IPS-18c (cell line): Measurements from ENCODE around the gene NSF.
"Not testable (repeated sequence)": the region's sequence is repeated elsewhere in the genome, so short reads cannot be mapped to it uniquely, and the experiment has no call there.

ENCODE experiments used
- H3K4me3 ChIP-seq: 2 replicates; pipeline ENCODE4 v1.7.0; 2013; ENCODE audit warnings: low read depth, mild to moderate bottlenecking, low read length, moderate library complexity; ENCODE audit not compliant: insufficient read depth
- H3K9me3 ChIP-seq: one replicate; pipeline ENCODE4 v1.6.1; 2013; ENCODE audit warnings: mild to moderate bottlenecking, low read length, moderate library complexity; ENCODE audit not compliant: control insufficient read depth, insufficient read depth

Gene NSF

GRCh38 chr17:46590157-46591146 lies at the start of gene NSF:
NSF (plus strand) TSS chr17:46590669; CDS start chr17:46590776, 107 bp downstream.
- H3K4me3 ChIP-seq, H3K9me3 ChIP-seq: not testable (repeated sequence)

DNA sequence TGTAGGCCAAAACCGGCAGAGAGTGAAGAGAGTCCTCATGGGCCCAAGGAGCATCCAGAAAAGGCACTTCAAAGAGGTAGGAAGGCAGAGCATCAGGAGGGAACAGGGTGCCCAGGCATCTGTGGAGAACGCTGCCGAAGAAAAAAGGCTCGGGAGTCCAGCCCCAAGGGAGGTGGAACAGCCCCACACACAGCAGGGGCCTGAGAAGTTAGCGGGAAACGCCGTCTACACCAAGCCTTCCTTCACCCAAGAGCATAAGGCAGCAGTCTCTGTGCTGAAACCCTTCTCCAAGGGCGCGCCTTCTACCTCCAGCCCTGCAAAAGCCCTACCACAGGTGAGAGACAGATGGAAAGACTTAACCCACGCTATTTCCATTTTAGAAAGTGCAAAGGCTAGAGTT lies 41.9 kb upstream of the NSF start:
- not testable (repeated sequence) for H3K4me3 ChIP-seq, H3K9me3 ChIP-seq

GRCh38 chr17:46559155-46559554 lies 31.3 kb upstream of the NSF start:
- H3K4me3 ChIP-seq, H3K9me3 ChIP-seq: not testable (repeated sequence)

- H3K4me3 ChIP-seq, H3K9me3 ChIP-seq: not testable (repeated sequence)
Observed at GRCh38 chr17:46560048-46560447, 30.4 kb upstream of the NSF start.

- not testable (repeated sequence) for H3K4me3 ChIP-seq, H3K9me3 ChIP-seq
Observed at GRCh38 chr17:46566284-46566683, 24.2 kb upstream of the NSF start.

DNA sequence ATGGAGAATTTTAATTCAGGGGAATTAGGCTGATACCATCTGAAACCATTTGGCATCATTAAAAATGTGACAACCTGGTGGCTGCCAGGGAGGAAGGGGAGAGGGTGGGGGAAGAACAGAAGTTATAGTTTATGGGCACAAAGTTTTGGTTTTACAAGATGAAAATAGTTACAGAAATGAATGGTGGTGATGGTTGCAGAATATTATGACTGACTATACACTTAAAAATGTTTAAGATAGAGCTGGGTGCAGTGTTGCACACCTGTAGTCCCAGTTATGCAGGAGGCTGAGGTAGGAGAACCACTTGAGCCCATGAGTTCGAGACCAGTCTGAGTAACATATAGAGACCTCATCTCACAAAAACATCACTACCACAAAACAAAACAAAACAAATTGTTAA lies 23.5 kb upstream of the NSF start:
- H3K4me3 ChIP-seq, H3K9me3 ChIP-seq: not testable (repeated sequence)

DNA sequence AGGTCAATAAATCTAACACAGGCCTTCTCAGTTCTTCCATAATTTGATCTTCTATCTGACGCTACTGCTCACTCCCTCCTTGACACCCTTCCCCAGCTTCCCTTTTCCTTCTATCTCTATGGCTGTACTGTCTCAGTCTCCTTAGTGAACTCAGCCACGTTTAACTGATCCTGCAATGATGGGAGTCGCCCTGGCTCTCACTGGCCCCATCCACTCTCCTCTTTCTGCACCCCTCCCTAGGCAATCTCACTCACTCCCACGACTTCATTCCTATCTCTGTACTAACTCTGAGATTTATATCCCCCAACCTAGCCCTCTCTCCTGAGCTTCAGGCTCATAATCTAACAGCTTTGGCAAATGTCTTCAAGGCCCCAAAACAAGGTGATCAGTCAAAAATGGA lies 18.7 kb upstream of the NSF start:
- H3K9me3 ChIP-seq: not testable (repeated sequence)

GRCh38 chr17:46579083-46580075 lies 11.1 kb upstream of the NSF start, which contains the start of gene ARL17A:
ARL17A (minus strand) TSS chr17:46579691; CDS start chr17:46576322, 3,369 bp downstream.
- H3K9me3 ChIP-seq, H3K4me3 ChIP-seq: not testable (repeated sequence)

More for the DNA sequence above, 18.7 kb upstream of the NSF start:
- H3K4me3 ChIP-seq: not testable (repeated sequence)

GRCh38 chr17:46580082-46580481 lies 10.4 kb upstream of the NSF start:
- not testable (repeated sequence) for H3K9me3 ChIP-seq, H3K4me3 ChIP-seq

DNA sequence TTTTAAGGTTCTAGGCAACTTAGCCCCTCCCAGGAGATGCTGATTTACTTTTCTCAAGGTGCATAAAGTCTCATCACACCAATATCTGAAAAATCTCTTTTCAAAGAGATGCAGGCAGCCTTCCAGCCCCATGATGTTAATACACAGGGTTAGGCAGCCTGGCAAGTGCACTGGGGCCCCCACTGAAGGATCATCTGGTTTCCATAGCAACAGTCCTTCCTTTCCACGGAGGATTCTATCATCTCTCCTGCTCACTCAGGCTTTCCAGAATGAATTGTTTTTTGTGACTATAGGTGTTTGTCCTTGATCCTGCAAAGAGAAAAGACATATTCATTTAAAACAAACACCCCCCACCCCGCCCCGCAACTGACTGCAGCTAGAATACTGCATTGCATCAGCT lies 5.0 kb upstream of the NSF start:
- not testable (repeated sequence) for H3K4me3 ChIP-seq, H3K9me3 ChIP-seq

DNA sequence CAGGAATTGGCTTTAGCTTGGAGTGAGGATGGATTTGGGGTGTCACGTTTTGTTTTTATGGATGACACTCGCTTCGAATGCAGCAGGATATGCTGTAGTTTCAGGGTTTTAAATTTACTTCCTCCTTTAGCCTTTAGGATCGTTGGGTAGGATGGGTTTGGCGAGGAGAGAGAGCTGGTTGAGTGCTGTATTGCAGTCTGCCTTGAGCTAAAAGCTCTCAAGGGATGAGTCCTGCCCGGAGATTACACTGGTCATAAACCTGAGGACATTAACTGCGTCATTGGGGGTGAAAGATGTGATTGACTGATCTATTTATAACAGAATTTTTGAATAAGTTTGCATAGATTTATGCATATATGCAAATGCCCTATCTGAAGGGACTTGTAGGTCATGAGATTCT lies 863 bp downstream of the NSF start:
- H3K4me3 ChIP-seq, H3K9me3 ChIP-seq: not testable (repeated sequence)

DNA sequence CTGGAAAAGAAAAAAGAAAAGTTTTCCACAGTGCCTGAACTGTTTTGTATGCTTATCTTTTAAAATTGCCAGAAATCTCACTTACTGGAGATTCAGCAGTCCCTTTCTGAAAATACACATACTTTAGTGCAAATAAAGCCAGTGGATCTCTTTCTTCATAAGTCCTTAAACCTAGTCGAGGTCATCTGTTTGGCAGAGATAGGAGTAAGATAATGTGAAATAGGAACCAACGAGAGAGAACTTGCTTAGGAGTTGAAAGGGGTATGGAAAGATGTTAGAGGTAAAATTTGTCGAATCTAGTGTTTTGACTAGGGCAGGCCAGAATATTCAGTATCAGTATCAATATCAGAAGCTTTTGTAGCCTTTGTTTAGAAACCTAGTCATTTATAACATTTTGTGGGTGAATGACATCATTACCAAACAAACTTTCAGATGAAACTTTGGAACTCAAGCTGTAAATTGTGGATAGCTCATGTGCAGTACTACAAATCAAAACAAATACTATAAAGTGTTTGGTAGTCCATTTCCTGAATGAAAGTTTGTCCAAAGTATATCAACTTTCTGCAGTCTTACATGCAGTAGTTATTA lies 8.0 kb downstream of the NSF start:
- not testable (repeated sequence) for H3K4me3 ChIP-seq, H3K9me3 ChIP-seq

- not testable (repeated sequence) for H3K9me3 ChIP-seq, H3K4me3 ChIP-seq
Observed at GRCh38 chr17:46600767-46601166, 10.3 kb downstream of the NSF start.

DNA sequence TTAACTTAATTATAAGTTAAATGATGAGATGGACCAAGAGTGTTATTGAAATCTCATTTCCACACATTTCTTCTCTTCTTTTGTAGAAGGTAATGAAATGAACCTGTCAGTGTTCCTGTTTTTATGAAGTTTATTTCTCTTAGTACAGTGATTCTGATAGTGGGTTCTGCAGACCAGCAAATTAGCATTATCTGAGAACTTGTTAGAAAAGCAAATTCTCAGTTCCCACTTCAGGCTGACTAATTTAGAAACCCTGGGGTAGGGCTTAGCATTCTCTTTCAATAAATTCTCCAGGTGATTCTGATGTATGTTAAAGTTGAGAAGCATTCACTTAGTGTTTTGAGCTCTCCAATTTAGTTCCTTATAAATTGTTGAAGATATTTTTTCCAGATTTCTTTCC lies 12.7 kb downstream of the NSF start:
- not testable (repeated sequence) for H3K9me3 ChIP-seq, H3K4me3 ChIP-seq

- not testable (repeated sequence) for H3K4me3 ChIP-seq, H3K9me3 ChIP-seq
Observed at GRCh38 chr17:46611304-46611703, 20.8 kb downstream of the NSF start.

GRCh38 chr17:46613876-46614275 lies 23.4 kb downstream of the NSF start:
- H3K4me3 ChIP-seq, H3K9me3 ChIP-seq: not testable (repeated sequence)

GRCh38 chr17:46617121-46617520 lies 26.7 kb downstream of the NSF start:
- not testable (repeated sequence) for H3K4me3 ChIP-seq, H3K9me3 ChIP-seq
